ENCODE data around the gene TGFBR1.
"Not testable (repeated sequence)": the region's sequence is repeated elsewhere in the genome, so short reads cannot be mapped to it uniquely, and the experiment has no call there.

Gene TGFBR1

GRCh38 chr9:99076483-99077171 lies 28.3 kb upstream of the TGFBR1 start:
- FAIRE-seq: no peak

GRCh38 chr9:99078717-99079116 lies 26.2 kb upstream of the TGFBR1 start:
- FAIRE-seq: no peak

- FAIRE-seq: no peak
These were observed 25.4 kb upstream of the TGFBR1 start for GRCh38 chr9:99079542-99079941.

GRCh38 chr9:99083051-99083450 lies 21.9 kb upstream of the TGFBR1 start:
- FAIRE-seq: no peak

- no peak for FAIRE-seq
These were observed 18.7 kb upstream of the TGFBR1 start for GRCh38 chr9:99085949-99086948.

- no peak for FAIRE-seq
These were observed 17.5 kb upstream of the TGFBR1 start for GRCh38 chr9:99087462-99087861.

- FAIRE-seq: no peak
These were observed 14.4 kb upstream of the TGFBR1 start for GRCh38 chr9:99090336-99091130.

GRCh38 chr9:99092643-99093491 lies 12.0 kb upstream of the TGFBR1 start:
- no peak for FAIRE-seq

GRCh38 chr9:99093492-99093791 lies 11.5 kb upstream of the TGFBR1 start:
- no peak for FAIRE-seq

GRCh38 chr9:99095565-99095964 lies 9.3 kb upstream of the TGFBR1 start:
- no peak for FAIRE-seq

GRCh38 chr9:99096409-99096808 lies 8.5 kb upstream of the TGFBR1 start:
- FAIRE-seq: no peak

GRCh38 chr9:99099806-99100585 lies 4.9 kb upstream of the TGFBR1 start:
- not testable (repeated sequence) for FAIRE-seq

- FAIRE-seq: no peak
These were observed 3.6 kb upstream of the TGFBR1 start for GRCh38 chr9:99101271-99101670.

- no peak for FAIRE-seq
These were observed 3.1 kb upstream of the TGFBR1 start for GRCh38 chr9:99101812-99102211.

- no peak for FAIRE-seq
These were observed 1.6 kb upstream of the TGFBR1 start for GRCh38 chr9:99103054-99103895.

- no peak for FAIRE-seq
These were observed 933 bp upstream of the TGFBR1 start for GRCh38 chr9:99103901-99104458.

- FAIRE-seq: no peak
These were observed 485 bp downstream of the TGFBR1 start for GRCh38 chr9:99105152-99106043.

GRCh38 chr9:99106044-99106375 lies 1.1 kb downstream of the TGFBR1 start:
- FAIRE-seq: no peak

GRCh38 chr9:99107421-99107820 lies 2.5 kb downstream of the TGFBR1 start:
- no peak for FAIRE-seq

Data from colon (tissue), 2 donors.